DOHH2 (cell line): ENCODE measurements around the gene YWHAB.

Source experiments
- EZH2phosphoT487 ChIP-seq: fragments of 200-600 bp; sonication (generic); IDR thresholded peaks from 2 replicates; pipeline ENCODE4 v1.6.1; 2017; ENCODE audit warnings: borderline replicate concordance, mild to moderate bottlenecking, antibody characterized with exemption, low read length, moderate library complexity, mixed read lengths
- TF ChIP-seq, protein P1 (sequence below): fragments of 200-600 bp; sonication (generic); IDR thresholded peaks from one replicate; pipeline ENCODE4 v1.5.1; 2014; ENCODE audit warnings: antibody characterized with exemption, mild to moderate bottlenecking, low read depth, low read length; ENCODE audit not compliant: poor library complexity, severe bottlenecking

- TF ChIP-seq, protein P1, sequence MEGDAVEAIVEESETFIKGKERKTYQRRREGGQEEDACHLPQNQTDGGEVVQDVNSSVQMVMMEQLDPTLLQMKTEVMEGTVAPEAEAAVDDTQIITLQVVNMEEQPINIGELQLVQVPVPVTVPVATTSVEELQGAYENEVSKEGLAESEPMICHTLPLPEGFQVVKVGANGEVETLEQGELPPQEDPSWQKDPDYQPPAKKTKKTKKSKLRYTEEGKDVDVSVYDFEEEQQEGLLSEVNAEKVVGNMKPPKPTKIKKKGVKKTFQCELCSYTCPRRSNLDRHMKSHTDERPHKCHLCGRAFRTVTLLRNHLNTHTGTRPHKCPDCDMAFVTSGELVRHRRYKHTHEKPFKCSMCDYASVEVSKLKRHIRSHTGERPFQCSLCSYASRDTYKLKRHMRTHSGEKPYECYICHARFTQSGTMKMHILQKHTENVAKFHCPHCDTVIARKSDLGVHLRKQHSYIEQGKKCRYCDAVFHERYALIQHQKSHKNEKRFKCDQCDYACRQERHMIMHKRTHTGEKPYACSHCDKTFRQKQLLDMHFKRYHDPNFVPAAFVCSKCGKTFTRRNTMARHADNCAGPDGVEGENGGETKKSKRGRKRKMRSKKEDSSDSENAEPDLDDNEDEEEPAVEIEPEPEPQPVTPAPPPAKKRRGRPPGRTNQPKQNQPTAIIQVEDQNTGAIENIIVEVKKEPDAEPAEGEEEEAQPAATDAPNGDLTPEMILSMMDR, result no peak
- no peak for TF ChIP-seq EZH2phosphoT487
These were observed 44.7 kb upstream of the YWHAB start for GRCh38 chr20:44840826-44841225.
